RWPE2 (cell line): Measurements from ENCODE around the gene CYB5R2.

ENCODE experiments used
- ATAC-seq: fragments of 200-7000 bp; cut with Tn5 transposase; 3 replicates; pipeline ENCODE4 v1.9.1; 2021; ENCODE audit warnings: low read depth
- DNase-seq: peaks from one replicate; pipeline ENCODE4 v3.0.0-alpha.2; 2020; ENCODE audit warnings: low spot score
- H3K27ac ChIP-seq: fragments of 450-650 bp; 2 replicates; pipeline ENCODE4 v1.5.1; 2017; ENCODE audit warnings: mild to moderate bottlenecking; ENCODE audit not compliant: poor library complexity, severe bottlenecking
- H3K27me3 ChIP-seq: fragments of 250-450 bp; sonication (Bioruptor Pico); 2 replicates; pipeline ENCODE4 v1.5.1; 2021; ENCODE audit warnings: mild to moderate bottlenecking, moderate library complexity; ENCODE audit not compliant: insufficient read depth, poor library complexity, severe bottlenecking
- H3K36me3 ChIP-seq: fragments of 250-450 bp; sonication (Bioruptor Pico); 2 replicates; pipeline ENCODE4 v1.5.1; 2020; ENCODE audit warnings: low read depth, mild to moderate bottlenecking, moderate library complexity
- H3K4me1 ChIP-seq: fragments of 250-450 bp; sonication (Bioruptor Pico); 2 replicates; pipeline ENCODE4 v1.5.1; 2021; ENCODE audit warnings: mild to moderate bottlenecking, moderate library complexity; ENCODE audit not compliant: insufficient read depth, poor library complexity, severe bottlenecking
- H3K4me3 ChIP-seq: fragments of 250-450 bp; sonication (Bioruptor Pico); 2 replicates; pipeline ENCODE4 v1.5.1; 2021; ENCODE audit warnings: mild to moderate bottlenecking, moderate library complexity; ENCODE audit not compliant: severe bottlenecking
- H3K9me3 ChIP-seq: fragments of 250-450 bp; sonication (Bioruptor Pico); 2 replicates; pipeline ENCODE4 v1.5.1; 2021; ENCODE audit warnings: mild to moderate bottlenecking, moderate library complexity; ENCODE audit not compliant: severe bottlenecking
- TF ChIP-seq, protein P1 (sequence below): fragments of 450-650 bp; IDR thresholded peaks from one replicate; pipeline ENCODE4 v1.5.1; 2017; ENCODE audit warnings: mild to moderate bottlenecking, moderate library complexity; ENCODE audit not compliant: poor library complexity, severe bottlenecking

The CYB5R2 gene

DNA sequence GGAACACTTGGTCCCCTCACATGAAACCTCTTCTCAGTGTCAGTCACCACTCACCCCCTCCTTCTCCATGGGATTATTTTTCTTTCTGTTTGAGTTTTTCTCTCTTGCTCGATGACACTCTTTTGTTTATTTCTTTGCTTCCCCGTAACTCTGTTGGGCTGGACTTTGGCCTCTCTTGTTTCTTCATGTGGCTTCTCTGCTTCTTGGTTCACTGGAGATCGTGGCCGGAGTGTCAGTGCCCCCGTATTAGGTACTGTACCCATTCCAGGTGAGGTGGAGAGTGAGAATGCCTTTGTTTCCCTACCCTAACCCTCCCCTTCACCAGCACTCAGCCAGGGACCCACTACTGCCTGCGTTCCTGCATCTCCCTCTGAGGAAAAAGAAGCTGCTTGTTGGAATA is 32.5 kb downstream of the CYB5R2 start:
- Histone ChIP-seq H3K4me1 (peaks cover 2% of the 10 kb centered on the region), H3K9me3 (no peaks in the 10 kb centered on the region), H3K27me3 (no peaks in the 10 kb centered on the region), H3K36me3 (no peaks in the 10 kb centered on the region), H3K4me3 (no peak overlapping the region), H3K27ac (no peak overlapping the region)
- ATAC-seq (no peak), DNase-seq (no peak)
- TF ChIP-seq, protein P1, sequence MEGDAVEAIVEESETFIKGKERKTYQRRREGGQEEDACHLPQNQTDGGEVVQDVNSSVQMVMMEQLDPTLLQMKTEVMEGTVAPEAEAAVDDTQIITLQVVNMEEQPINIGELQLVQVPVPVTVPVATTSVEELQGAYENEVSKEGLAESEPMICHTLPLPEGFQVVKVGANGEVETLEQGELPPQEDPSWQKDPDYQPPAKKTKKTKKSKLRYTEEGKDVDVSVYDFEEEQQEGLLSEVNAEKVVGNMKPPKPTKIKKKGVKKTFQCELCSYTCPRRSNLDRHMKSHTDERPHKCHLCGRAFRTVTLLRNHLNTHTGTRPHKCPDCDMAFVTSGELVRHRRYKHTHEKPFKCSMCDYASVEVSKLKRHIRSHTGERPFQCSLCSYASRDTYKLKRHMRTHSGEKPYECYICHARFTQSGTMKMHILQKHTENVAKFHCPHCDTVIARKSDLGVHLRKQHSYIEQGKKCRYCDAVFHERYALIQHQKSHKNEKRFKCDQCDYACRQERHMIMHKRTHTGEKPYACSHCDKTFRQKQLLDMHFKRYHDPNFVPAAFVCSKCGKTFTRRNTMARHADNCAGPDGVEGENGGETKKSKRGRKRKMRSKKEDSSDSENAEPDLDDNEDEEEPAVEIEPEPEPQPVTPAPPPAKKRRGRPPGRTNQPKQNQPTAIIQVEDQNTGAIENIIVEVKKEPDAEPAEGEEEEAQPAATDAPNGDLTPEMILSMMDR = no peak

DNA sequence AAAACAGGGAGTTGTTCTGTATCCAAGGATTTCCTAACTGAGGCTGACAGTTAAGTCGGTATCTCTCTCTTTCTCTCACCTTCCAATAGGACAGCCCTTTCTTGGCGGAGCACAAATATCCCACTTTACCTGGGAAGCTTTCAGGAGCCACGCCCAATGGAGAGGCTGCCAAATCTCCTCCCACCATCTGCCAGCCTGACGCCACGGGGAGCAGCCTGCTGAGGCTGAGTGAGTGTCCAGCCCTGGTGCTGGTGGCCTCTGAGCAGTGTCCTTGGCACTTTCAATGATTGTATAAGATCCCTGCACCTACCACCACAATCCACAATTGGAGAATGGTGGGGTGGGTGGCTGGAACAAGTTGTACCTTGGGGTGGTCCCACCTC is 33.7 kb downstream of the CYB5R2 start:
- H3K27me3 ChIP-seq = no peaks in the 10 kb centered on the region
- H3K9me3 ChIP-seq = no peaks in the 10 kb centered on the region
- no peak for DNase-seq
- H3K4me1 ChIP-seq = peaks cover 2% of the 10 kb centered on the region
- H3K27ac ChIP-seq = no peak overlapping the region
- TF ChIP-seq, protein P1 = no peak
- ATAC-seq = no peak
- no peak overlapping the region for H3K4me3 ChIP-seq
- H3K36me3 ChIP-seq = no peaks in the 10 kb centered on the region

DNA sequence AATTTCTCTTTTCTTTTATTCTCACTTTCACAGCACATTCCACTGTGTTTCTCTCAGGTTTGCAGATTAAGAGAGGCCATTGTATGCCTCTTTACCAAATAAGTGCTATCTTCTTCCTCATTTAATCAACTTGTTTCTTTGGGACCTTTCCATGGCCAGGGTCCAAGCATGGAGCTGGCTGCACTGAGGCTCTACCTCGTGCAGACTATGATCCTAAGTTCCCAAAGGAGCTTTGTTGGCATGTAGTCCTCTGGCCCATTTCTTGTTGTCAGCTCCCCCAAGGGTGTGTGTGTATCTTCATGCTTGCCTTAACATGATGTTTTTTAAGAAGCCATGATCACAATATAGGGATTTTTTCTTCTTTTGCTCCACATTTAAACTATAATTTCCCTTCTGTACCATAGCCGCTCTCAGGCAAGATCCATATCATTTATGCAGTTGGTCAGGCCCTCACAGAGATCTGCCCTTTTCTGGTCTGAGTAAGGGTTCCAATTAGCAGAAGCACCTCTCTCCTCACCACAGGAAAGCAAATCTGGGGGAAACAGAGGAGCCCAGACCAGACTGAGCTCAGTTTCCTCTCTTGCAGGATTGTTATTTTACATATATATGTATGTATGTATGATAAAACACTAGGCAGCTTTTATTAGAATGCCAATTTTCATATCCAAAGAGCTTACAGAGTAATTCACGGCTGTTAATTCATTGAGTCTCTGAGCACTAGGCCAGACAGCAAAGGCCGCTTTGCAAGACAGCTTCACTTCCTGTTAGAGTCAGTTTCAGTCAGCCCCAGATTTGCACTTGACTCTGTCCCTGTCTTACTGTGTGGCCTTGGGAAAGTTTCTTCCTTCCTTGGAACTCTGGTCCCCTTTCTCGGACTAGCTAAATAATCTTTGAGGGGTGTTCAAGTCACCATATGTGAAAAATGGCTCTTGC is 34.3 kb downstream of the CYB5R2 start:
- Histone ChIP-seq H3K27me3 (no peaks in the 10 kb centered on the region), H3K36me3 (no peaks in the 10 kb centered on the region), H3K4me1 (peaks cover 2% of the 10 kb centered on the region), H3K9me3 (no peaks in the 10 kb centered on the region), H3K4me3 (no peak overlapping the region), H3K27ac (no peak overlapping the region)
- ATAC-seq (no peak), DNase-seq (no peak)
- TF ChIP-seq, protein P1 = no peak

DNA sequence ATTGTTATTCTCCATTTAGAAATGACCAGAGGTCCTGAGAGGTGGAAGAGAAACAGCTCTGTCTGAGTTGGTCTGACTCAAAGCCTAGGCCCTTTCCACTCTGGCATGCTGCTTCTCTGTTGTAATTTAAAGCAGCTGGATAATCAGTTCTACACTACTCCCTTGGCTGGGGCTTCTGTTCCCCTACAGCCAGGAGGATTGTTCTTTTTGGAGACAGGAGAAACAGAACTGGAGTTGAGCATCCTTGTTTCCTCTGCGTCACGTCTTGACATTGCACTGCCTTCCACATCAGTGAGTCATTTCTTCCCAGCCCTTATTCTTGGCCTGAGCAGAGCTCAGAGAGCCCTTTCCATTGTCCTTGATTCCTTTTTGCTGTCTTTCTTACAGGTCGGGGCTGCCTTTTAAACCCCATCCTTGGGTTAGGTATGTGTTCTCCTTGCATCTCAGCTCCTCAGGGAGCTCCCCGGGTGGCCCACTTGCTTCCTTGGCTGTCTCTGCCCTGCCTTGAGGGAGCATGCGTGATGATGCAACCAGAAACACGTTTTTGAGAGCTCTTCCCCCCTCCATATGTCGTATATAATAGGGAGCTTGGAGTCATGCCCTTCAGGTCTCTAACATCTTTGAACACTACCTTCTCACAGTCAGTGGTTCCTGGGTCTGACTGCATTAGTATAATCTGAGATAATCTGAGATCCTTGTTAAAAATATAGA is 35.7 kb downstream of the CYB5R2 start:
- H3K4me3 ChIP-seq = no peak overlapping the region
- no peaks in the 10 kb centered on the region for H3K27me3 ChIP-seq
- H3K36me3 ChIP-seq = no peaks in the 10 kb centered on the region
- ATAC-seq = peak; percentile 91
- H3K27ac ChIP-seq = no peak overlapping the region
- TF ChIP-seq, protein P1 = no peak
- DNase-seq = no peak
- H3K4me1 ChIP-seq = peaks cover 2% of the 10 kb centered on the region
- no peaks in the 10 kb centered on the region for H3K9me3 ChIP-seq
